ENCODE data around the gene SULT1E1. TPM values are rescaled to one million over a fixed set of nuclear protein-coding genes. Genes with fewer than 3 reads are reported as not detected.
A peak's percentile ranks its signal among the peaks of the same experiment; 100 is the strongest.

Gene SULT1E1
- total and polyA plus RNA-seq, 10 of the 15 experiments (the other 5 are each of a cell fraction or from before 2014, with no cell fraction given) = not detected

DNA sequence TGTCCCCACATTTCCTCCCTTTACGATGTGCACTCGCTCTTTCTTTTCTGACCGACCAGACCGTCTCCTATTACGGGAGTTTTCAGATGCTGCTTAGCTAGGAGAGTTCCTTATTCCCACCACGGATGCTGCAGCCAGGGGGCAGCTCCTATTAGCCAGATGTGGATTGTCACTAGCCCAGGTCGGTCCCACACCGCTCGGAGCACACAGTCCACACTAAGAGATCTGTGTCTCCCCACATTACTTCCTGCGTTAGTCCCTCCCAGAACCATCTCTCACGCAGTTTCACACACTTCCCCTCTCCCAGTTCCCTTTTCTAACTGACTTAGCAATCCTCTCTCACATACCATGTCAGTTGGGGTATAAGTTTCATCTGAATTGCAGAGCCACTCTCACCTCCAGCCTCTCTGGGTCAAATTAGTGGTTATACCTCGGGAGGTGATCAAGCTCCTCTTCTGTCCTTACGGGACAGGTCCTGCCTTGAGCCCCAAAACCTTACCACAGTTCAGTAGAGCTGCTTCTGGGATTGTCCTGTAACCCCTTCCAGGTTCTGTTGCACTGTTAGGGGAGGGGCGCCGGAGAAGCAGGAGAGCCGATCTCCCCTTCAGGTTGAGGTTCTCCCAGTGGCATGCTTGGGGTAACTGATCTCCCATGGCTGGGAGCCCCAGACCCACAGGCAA is 28.2 kb downstream of the SULT1E1 start (continued):
- TF ChIP-seq NR2C2 (IDR thresholded peaks at IDR 0.05; ENCODE audit: borderline replicate concordance, control insufficient read depth, insufficient read length, low read depth) (no peak), BMI1 (IDR thresholded peaks at IDR 0.05; ENCODE audit: borderline replicate concordance) (no peak), TCF12 (IDR thresholded peaks at IDR 0.05; ENCODE audit: low read depth, low read length) (no peak), SMAD5 (IDR thresholded peaks at IDR 0.05; ENCODE audit: low read depth) (no peak), MYC (IDR thresholded peaks at IDR 0.05; ENCODE audit: insufficient read depth, insufficient read length, insufficient replicate concordance, low read length, severe bottlenecking) (no peak), SMAD1 (IDR thresholded peaks at IDR 0.05; ENCODE audit: low read depth, partially characterized antibody) (no peak), GABPA (IDR thresholded peaks at IDR 0.05; ENCODE audit: low read depth) (peak; percentile 51), IKZF1 (conservative IDR thresholded peaks at IDR 0.05) (peak; percentile 36; the same call in 1 of the 2 replicates), ESRRA (IDR thresholded peaks at IDR 0.05; ENCODE audit: low read length) (no peak), BRCA1 (IDR thresholded peaks at IDR 0.05; ENCODE audit: low read depth, low read length) (no peak), NBN (IDR thresholded peaks at IDR 0.05) (no peak; the same call in 1 of the 2 replicates), MAX (IDR thresholded peaks at IDR 0.05; ENCODE audit: low read depth, low read length) (no peak), PAX5 (IDR thresholded peaks at IDR 0.05; ENCODE audit: borderline replicate concordance, low read depth, low read length) (0 out of 2 replicates have a peak, but pooled peaks have one; percentile 18), POLR2AphosphoS2 (IDR thresholded peaks at IDR 0.05; ENCODE audit: low read depth, low read length) (no peak), POU2F2 (IDR thresholded peaks at IDR 0.05; ENCODE audit: borderline replicate concordance, low read depth, low read length) (no peak), LARP7 (IDR thresholded peaks at IDR 0.05) (no peak), ZBED1 (IDR thresholded peaks at IDR 0.05; ENCODE audit: borderline replicate concordance) (no peak), ZNF384 (IDR thresholded peaks at IDR 0.05; ENCODE audit: borderline replicate concordance, low read depth, low read length) (no peak), PML (IDR thresholded peaks at IDR 0.05; ENCODE audit: low read length) (no peak), TBL1XR1 (IDR thresholded peaks at IDR 0.05; ENCODE audit: low read depth, low read length) (no peak), SREBF2 (IDR thresholded peaks at IDR 0.05; ENCODE audit: low read length) (no peak), CTCF (IDR thresholded peaks at IDR 0.05 in 2 of 3, conservative IDR thresholded peaks at IDR 0.05 in 1 of 3; ENCODE audit: control insufficient read depth in 2 of 3, extremely low read depth in 1 of 3, insufficient read depth in 1 of 3, low read depth in 3 of 3, low read length in 3 of 3) (no peak; a peak in 1 of 6 replicates), CHD1 (IDR thresholded peaks at IDR 0.05; ENCODE audit: low read depth, low read length) (no peak), EZH2 (IDR thresholded peaks at IDR 0.05; ENCODE audit: borderline replicate concordance, control insufficient read depth, low read depth, low read length) (no peak), ZNF217 (IDR thresholded peaks at IDR 0.05) (no peak)
- TF ChIP-seq, protein P1, sequence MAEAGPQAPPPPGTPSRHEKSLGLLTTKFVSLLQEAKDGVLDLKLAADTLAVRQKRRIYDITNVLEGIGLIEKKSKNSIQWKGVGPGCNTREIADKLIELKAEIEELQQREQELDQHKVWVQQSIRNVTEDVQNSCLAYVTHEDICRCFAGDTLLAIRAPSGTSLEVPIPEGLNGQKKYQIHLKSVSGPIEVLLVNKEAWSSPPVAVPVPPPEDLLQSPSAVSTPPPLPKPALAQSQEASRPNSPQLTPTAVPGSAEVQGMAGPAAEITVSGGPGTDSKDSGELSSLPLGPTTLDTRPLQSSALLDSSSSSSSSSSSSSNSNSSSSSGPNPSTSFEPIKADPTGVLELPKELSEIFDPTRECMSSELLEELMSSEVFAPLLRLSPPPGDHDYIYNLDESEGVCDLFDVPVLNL (IDR thresholded peaks at IDR 0.05; ENCODE audit: low read depth, low read length) = no peak
- TF ChIP-seq, protein P2, sequence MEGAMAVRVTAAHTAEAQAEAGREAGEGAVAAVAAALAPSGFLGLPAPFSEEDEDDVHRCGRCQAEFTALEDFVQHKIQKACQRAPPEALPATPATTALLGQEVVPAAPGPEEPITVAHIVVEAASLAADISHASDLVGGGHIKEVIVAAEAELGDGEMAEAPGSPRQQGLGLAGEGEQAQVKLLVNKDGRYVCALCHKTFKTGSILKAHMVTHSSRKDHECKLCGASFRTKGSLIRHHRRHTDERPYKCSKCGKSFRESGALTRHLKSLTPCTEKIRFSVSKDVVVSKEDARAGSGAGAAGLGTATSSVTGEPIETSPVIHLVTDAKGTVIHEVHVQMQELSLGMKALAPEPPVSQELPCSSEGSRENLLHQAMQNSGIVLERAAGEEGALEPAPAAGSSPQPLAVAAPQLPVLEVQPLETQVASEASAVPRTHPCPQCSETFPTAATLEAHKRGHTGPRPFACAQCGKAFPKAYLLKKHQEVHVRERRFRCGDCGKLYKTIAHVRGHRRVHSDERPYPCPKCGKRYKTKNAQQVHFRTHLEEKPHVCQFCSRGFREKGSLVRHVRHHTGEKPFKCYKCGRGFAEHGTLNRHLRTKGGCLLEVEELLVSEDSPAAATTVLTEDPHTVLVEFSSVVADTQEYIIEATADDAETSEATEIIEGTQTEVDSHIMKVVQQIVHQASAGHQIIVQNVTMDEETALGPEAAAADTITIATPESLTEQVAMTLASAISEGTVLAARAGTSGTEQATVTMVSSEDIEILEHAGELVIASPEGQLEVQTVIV (IDR thresholded peaks at IDR 0.05; ENCODE audit: borderline replicate concordance, partially characterized antibody) = no peak

Measured in GM12878 (cell line).